SK-N-MC (cell line): ENCODE data around the gene OSMR.

Experiments
- DNase-seq: peaks from one replicate; pipeline ENCODE4 v3.0.0-alpha.2; 2011; ENCODE audit warnings: low read depth, low spot score
- H3K27ac ChIP-seq: fragments of 200-600 bp; sonication (generic); 2 replicates; pipeline ENCODE4 v1.5.1; 2016; ENCODE audit warnings: mixed run types
- H3K36me3 ChIP-seq: fragments of 200-600 bp; sonication (generic); 2 replicates; pipeline ENCODE4 v1.6.1; 2017; ENCODE audit warnings: antibody characterized with exemption, low read length, mixed read lengths; ENCODE audit not compliant: insufficient read depth
- H3K4me3 ChIP-seq: fragments of 200-600 bp; sonication (generic); 2 replicates; pipeline ENCODE4 v1.5.1; 2016
- H3K9ac ChIP-seq: fragments of 200-600 bp; sonication (generic); 2 replicates; pipeline ENCODE4 v1.8.0; 2017; ENCODE audit warnings: mixed run types, mixed read lengths; ENCODE audit not compliant: insufficient read length
- H3K9me3 ChIP-seq: fragments of 200-600 bp; sonication (generic); 2 replicates; pipeline ENCODE4 v1.6.1; 2017; ENCODE audit warnings: low read depth, mild to moderate bottlenecking, antibody characterized with exemption, low read length, moderate library complexity, mixed read lengths
- EZH2 ChIP-seq: fragments of 200-600 bp; sonication (generic); IDR thresholded peaks from one replicate; pipeline ENCODE4 v1.6.1; 2017; ENCODE audit warnings: antibody characterized with exemption
- FOXP2 ChIP-seq: optimal IDR thresholded peaks from 2 replicates; pipeline ENCODE3; 2011; ENCODE audit warnings: mild to moderate bottlenecking, moderate library complexity; ENCODE audit not compliant: insufficient read depth; ENCODE audit errors: extremely low read length, control extremely low read depth
- POLR2AphosphoS5 ChIP-seq: IDR thresholded peaks from 2 replicates; pipeline ENCODE4 v1.6.1; 2012; ENCODE audit warnings: mild to moderate bottlenecking, low read depth, low read length, borderline replicate concordance

Gene OSMR

DNA sequence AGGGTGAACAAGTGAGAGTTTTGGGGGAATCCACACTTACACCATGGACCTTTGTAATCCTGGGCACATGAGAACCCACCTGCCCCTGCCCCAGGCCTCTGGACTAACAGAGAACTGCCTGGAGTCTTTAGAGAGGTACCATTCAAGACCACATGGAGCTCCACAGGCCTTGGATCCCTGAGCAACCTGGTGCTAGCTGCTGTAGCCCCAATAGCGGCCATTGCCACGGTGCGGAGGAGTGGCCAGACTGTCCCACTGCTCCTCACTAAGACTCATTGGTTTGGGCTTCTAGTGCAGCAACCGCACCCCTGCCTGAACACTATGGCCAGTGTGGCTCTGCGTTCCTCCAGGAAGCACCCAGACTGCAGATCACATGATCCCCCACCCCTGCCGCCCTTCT lies 45.8 kb downstream of the OSMR start:
- H3K9me3 ChIP-seq: peaks cover 11% of the 10 kb centered on the region
- H3K27ac ChIP-seq: no peak overlapping the region
- DNase-seq: no peak
- H3K36me3 ChIP-seq: no peaks in the 10 kb centered on the region; the same call in 1 of the 2 replicates
- H3K9ac ChIP-seq: no peak overlapping the region
- H3K4me3 ChIP-seq: no peak overlapping the region
- no peak for TF ChIP-seq POLR2AphosphoS5
- TF ChIP-seq EZH2: no peak
- no peak for TF ChIP-seq FOXP2

DNA sequence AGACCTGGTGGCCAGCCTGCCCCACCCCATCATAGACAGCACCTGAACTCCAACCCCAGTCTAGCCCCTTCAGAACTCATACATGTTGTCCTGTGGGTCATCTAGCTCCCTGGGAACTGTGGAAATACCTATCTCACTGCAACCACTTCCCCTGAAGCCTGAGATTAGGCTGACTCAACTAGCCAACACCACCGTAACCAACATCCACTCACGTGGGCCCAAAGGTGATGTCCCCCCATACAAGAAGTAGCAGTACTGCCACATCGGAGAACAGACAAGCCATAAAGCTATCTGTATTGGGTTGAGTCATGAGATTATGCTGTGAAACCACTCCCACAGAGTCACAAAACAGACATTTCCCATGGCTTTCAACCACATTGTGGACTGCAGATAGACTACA lies 46.6 kb downstream of the OSMR start:
- H3K36me3 ChIP-seq: no peaks in the 10 kb centered on the region; the same call in 1 of the 2 replicates

DNA sequence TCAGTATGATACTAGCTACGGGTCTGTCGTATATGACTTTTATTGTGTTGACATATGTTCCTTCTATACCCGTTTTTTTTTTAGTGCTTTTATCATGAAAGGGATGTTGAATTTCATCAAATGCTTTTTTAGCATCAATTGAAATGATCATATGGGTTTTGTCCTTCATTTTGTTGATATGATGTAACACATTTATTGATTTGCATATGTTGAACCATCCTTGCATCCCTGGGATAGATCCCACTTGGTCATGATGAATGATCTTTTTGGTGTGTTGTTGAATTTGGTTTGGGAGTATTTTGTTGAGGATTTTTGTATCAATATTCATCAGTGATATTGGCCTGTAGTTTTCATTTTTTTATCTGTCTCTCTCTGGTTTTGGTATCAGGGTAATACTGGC lies 50.9 kb downstream of the OSMR start:
- Histone ChIP-seq H3K27ac (no peak overlapping the region), H3K9ac (no peak overlapping the region), H3K36me3 (peaks cover 6% of the 10 kb centered on the region; the same call in 1 of the 2 replicates), H3K9me3 (peaks cover 11% of the 10 kb centered on the region), H3K4me3 (no peak overlapping the region)
- DNase-seq: no peak
- TF ChIP-seq POLR2AphosphoS5 (no peak), FOXP2 (no peak), EZH2 (no peak)

More for the DNA sequence above, 46.6 kb downstream of the OSMR start:
- no peak overlapping the region for H3K4me3 ChIP-seq
- no peak overlapping the region for H3K27ac ChIP-seq
- peaks cover 11% of the 10 kb centered on the region for H3K9me3 ChIP-seq
- no peak overlapping the region for H3K9ac ChIP-seq
- TF ChIP-seq FOXP2 (no peak), POLR2AphosphoS5 (no peak)
- DNase-seq: no peak

DNA sequence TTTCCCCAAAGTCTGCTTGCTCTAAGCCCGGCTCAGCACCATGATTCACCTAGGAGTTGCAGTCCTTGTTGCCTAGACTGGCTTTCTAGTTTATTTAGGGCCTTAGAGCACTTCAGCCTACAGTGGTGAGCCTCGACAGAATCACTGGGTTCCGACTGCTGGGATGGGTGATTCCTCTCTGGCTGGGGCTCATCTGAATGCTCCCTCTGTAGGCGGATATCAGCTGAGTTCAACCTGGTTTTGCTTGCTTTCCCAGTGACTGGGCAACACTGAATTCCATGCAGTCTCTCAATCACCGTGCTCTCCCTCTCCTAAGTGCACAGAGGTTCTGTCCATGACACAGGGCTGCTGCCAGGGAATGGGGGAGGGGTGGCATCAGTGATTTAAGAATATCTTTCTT lies 54.1 kb downstream of the OSMR start:
- DNase-seq: no peak
- no peak overlapping the region for H3K27ac ChIP-seq
- peaks cover 31% of the 10 kb centered on the region for H3K36me3 ChIP-seq
- H3K9me3 ChIP-seq: peaks cover 5% of the 10 kb centered on the region; the same call in 1 of the 2 replicates
- TF ChIP-seq POLR2AphosphoS5: no peak
- TF ChIP-seq FOXP2: no peak
- TF ChIP-seq EZH2: no peak
- no peak overlapping the region for H3K9ac ChIP-seq
- no peak overlapping the region for H3K4me3 ChIP-seq

DNA sequence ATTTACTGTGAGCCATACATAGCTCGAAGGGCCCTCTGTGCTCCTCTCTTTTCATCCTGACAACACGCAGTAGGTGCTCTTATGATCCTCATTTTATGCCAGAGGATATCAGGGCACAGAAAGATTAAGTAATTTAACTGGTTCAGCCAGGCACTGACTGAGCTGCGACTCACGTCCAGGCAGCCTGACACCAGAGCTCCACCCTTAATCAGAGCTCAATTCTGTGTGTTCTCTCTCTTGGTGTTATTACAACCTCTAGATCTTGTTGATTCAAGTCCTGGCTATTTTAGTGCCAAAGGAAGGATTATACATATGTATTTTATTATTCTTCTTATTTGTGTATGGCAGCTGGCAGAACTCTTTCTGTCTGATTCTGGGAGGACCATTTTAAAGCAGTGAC lies 59.7 kb downstream of the OSMR start:
- Histone ChIP-seq H3K27ac (no peak overlapping the region), H3K9ac (no peak overlapping the region), H3K36me3 (peaks cover 51% of the 10 kb centered on the region)

DNA sequence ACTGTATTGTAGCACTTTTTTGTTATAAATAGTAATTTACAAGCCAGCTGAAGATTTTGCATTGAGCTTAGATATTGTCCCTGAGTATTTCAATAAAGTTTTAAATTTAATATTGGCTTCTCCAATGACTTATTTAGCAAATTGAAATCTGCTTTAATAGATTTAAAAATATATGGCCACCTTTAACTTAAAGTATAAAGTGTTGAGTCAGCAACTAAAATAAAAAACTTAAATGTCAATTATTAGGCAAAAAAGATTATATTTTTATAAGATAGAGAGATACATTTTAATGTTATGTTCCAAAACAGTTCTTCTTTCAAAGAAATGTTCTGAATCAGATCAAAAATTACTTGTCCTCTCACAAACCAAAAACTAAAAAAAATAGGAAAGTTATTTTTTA lies 60.7 kb downstream of the OSMR start:
- H3K9me3 ChIP-seq: no peaks in the 10 kb centered on the region
- DNase-seq: no peak
- TF ChIP-seq POLR2AphosphoS5: no peak
- TF ChIP-seq FOXP2: no peak
- no peak for TF ChIP-seq EZH2
- no peak overlapping the region for H3K27ac ChIP-seq
- H3K36me3 ChIP-seq: peaks cover 48% of the 10 kb centered on the region
- H3K9ac ChIP-seq: no peak overlapping the region
- H3K4me3 ChIP-seq: no peak overlapping the region

More for the DNA sequence above, 59.7 kb downstream of the OSMR start:
- Histone ChIP-seq H3K4me3 (no peak overlapping the region), H3K9me3 (no peaks in the 10 kb centered on the region)
- DNase-seq: no peak
- TF ChIP-seq EZH2: no peak
- TF ChIP-seq POLR2AphosphoS5: no peak
- TF ChIP-seq FOXP2: no peak

DNA sequence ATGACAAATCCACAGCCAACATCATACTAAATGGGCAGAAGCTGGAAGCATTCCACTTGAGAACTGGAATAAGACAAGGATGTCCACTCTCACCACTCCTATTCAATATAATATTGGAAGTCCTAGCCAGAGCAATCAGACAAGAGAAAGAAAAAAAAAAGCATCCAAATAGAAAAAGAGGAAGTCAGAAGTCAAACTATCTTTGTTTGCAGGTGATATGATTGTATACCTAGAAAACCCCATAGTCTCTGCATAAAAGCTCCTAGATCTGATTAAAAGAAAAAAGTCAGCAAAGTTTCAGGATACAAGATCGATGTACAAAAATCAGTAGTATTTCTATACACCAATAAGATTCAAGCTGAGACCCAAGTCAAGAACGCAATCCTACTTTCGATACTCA lies 66.1 kb downstream of the OSMR start:
- Histone ChIP-seq H3K9ac (no peak overlapping the region), H3K9me3 (no peaks in the 10 kb centered on the region), H3K36me3 (peaks cover 20% of the 10 kb centered on the region; the same call in 1 of the 2 replicates), H3K27ac (no peak overlapping the region), H3K4me3 (no peak overlapping the region)
- DNase-seq: no peak
- TF ChIP-seq EZH2 (no peak), FOXP2 (no peak), POLR2AphosphoS5 (no peak)

DNA sequence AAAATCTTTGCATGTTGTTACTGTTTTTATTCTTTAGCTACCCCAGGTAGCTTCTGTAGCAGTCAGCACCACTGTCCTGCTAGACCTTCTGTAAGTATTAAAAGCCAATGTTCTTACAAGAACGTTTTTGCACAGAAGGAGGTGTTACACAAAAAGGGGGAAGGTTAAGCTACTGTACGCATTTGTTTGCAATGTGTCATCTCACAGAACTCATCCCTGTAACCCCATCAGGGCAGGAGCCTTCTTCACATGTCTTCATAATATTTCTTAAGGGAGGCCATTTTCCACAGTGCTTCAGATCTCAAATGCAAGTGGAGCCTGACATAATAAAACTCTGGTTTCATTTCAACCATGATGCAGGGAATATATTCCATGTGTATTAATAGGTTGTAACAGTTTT lies 67.9 kb downstream of the OSMR start:
- H3K4me3 ChIP-seq: no peak overlapping the region
- H3K9me3 ChIP-seq: no peaks in the 10 kb centered on the region
- DNase-seq: no peak
- H3K36me3 ChIP-seq: peaks cover 9% of the 10 kb centered on the region; the same call in 1 of the 2 replicates
- H3K27ac ChIP-seq: no peak overlapping the region
- H3K9ac ChIP-seq: no peak overlapping the region
- no peak for TF ChIP-seq EZH2
- TF ChIP-seq FOXP2: no peak
- TF ChIP-seq POLR2AphosphoS5: no peak

DNA sequence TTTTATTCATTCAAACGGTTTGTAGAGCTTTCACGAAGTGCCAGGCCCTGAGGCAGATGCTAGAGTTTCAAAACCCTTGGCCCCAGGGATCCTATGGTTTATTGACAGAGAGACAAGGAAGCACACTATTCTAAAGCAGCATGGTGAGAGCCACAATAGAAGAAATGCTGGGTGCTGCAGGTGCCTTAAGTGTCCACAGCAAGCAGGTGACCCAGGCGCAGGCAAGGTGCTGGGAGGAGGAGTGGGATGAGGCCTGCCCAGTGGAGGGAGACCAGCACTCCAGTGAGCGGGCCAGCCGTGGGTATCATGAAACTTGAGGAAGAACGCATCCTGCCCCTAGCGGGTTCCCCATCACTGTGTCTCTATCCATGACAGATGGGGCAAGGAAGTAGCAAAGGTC lies 71.0 kb downstream of the OSMR start:
- peaks cover 6% of the 10 kb centered on the region for H3K36me3 ChIP-seq
- H3K9me3 ChIP-seq: no peaks in the 10 kb centered on the region
- no peak overlapping the region for H3K27ac ChIP-seq
- DNase-seq: no peak
- no peak overlapping the region for H3K4me3 ChIP-seq
- TF ChIP-seq POLR2AphosphoS5 (no peak), FOXP2 (no peak), EZH2 (no peak)
- H3K9ac ChIP-seq: no peak overlapping the region
